IPS-20b (cell line): ENCODE measurements around the gene PLCB4.

Experiments used
- H3K27ac ChIP-seq: one replicate; pipeline ENCODE4 v1.5.1; 2013; ENCODE audit warnings: low read length
- H3K27me3 ChIP-seq: 2 replicates; pipeline ENCODE4 v1.6.1; 2013; ENCODE audit warnings: mild to moderate bottlenecking, low read length, inconsistent platforms; ENCODE audit not compliant: insufficient read depth
- H3K36me3 ChIP-seq: 2 replicates; pipeline ENCODE4 v1.6.1; 2013; ENCODE audit warnings: low read depth, mild to moderate bottlenecking, inconsistent platforms, low read length, moderate library complexity; ENCODE audit not compliant: insufficient read depth
- H3K4me1 ChIP-seq: 2 replicates; pipeline ENCODE4 v1.6.1; 2013; ENCODE audit warnings: mild to moderate bottlenecking, control low read depth, inconsistent platforms, low read length, moderate library complexity; ENCODE audit not compliant: insufficient read depth
- H3K4me3 ChIP-seq: 2 replicates; pipeline ENCODE4 v1.5.1; 2013; ENCODE audit warnings: mild to moderate bottlenecking, low read length, inconsistent platforms
- H3K9ac ChIP-seq: 2 replicates; pipeline ENCODE4 v1.6.1; 2013; ENCODE audit warnings: low read depth, mild to moderate bottlenecking, inconsistent platforms, low read length, moderate library complexity
- H3K9me3 ChIP-seq: 2 replicates; pipeline ENCODE4 v1.6.1; 2013; ENCODE audit warnings: mild to moderate bottlenecking, low read depth, low read length, inconsistent platforms; ENCODE audit not compliant: insufficient read depth

Gene PLCB4

GRCh38 chr20:9233804-9234203 is 164.9 kb downstream of the PLCB4 start:
- H3K4me3 ChIP-seq, result no peak overlapping the region
- no peaks in the 10 kb centered on the region for H3K4me1 ChIP-seq
- no peak overlapping the region for H3K27ac ChIP-seq
- peaks cover 9% of the 10 kb centered on the region for H3K9me3 ChIP-seq
- no peaks in the 10 kb centered on the region for H3K36me3 ChIP-seq
- H3K9ac ChIP-seq, result no peak overlapping the region
- H3K27me3 ChIP-seq, result no peaks in the 10 kb centered on the region

GRCh38 chr20:9235518-9235917 is 166.6 kb downstream of the PLCB4 start:
- Histone ChIP-seq H3K27me3 (no peaks in the 10 kb centered on the region), H3K36me3 (no peaks in the 10 kb centered on the region), H3K9me3 (peaks cover 9% of the 10 kb centered on the region), H3K27ac (no peak overlapping the region), H3K9ac (no peak overlapping the region), H3K4me1 (no peaks in the 10 kb centered on the region), H3K4me3 (no peak overlapping the region)

GRCh38 chr20:9236458-9236857 is 167.6 kb downstream of the PLCB4 start:
- no peak overlapping the region for H3K27ac ChIP-seq
- H3K9me3 ChIP-seq, result peaks cover 9% of the 10 kb centered on the region
- 0 out of 2 replicates have a peak, but pooled peaks cover 3% of the 10 kb centered on the region for H3K4me1 ChIP-seq
- H3K27me3 ChIP-seq, result no peaks in the 10 kb centered on the region
- H3K4me3 ChIP-seq, result no peak overlapping the region
- no peaks in the 10 kb centered on the region for H3K36me3 ChIP-seq
- no peak overlapping the region for H3K9ac ChIP-seq

GRCh38 chr20:9241232-9241692 is 172.4 kb downstream of the PLCB4 start:
- H3K4me3 ChIP-seq, result no peak overlapping the region
- H3K9ac ChIP-seq, result no peak overlapping the region
- no peak overlapping the region for H3K27ac ChIP-seq
- no peaks in the 10 kb centered on the region for H3K36me3 ChIP-seq
- H3K4me1 ChIP-seq, result 0 out of 2 replicates have a peak, but pooled peaks cover 3% of the 10 kb centered on the region
- no peaks in the 10 kb centered on the region for H3K27me3 ChIP-seq
- H3K9me3 ChIP-seq, result 0 out of 2 replicates have a peak, but pooled peaks cover 1% of the 10 kb centered on the region

- Histone ChIP-seq H3K36me3 (no peaks in the 10 kb centered on the region), H3K27me3 (no peaks in the 10 kb centered on the region), H3K27ac (no peak overlapping the region), H3K9ac (no peak overlapping the region), H3K4me3 (no peak overlapping the region), H3K4me1 (0 out of 2 replicates have a peak, but pooled peaks cover 3% of the 10 kb centered on the region), H3K9me3 (no peaks in the 10 kb centered on the region)
Measured at GRCh38 chr20:9241721-9242427, 173.0 kb downstream of the PLCB4 start.

GRCh38 chr20:9243986-9244385 is 175.1 kb downstream of the PLCB4 start:
- Histone ChIP-seq H3K9ac (no peak overlapping the region), H3K27me3 (no peaks in the 10 kb centered on the region), H3K27ac (no peak overlapping the region), H3K36me3 (no peaks in the 10 kb centered on the region), H3K4me3 (no peak overlapping the region), H3K4me1 (0 out of 2 replicates have a peak, but pooled peaks cover 3% of the 10 kb centered on the region), H3K9me3 (no peaks in the 10 kb centered on the region)

- Histone ChIP-seq H3K27ac (no peak overlapping the region), H3K4me3 (no peak overlapping the region), H3K27me3 (no peaks in the 10 kb centered on the region), H3K9ac (no peak overlapping the region), H3K4me1 (0 out of 2 replicates have a peak, but pooled peaks cover 3% of the 10 kb centered on the region), H3K36me3 (no peaks in the 10 kb centered on the region), H3K9me3 (no peaks in the 10 kb centered on the region)
Measured at GRCh38 chr20:9244811-9245210, 175.9 kb downstream of the PLCB4 start.

- Histone ChIP-seq H3K4me3 (no peak overlapping the region), H3K27me3 (no peaks in the 10 kb centered on the region), H3K36me3 (no peaks in the 10 kb centered on the region), H3K27ac (no peak overlapping the region), H3K4me1 (no peaks in the 10 kb centered on the region), H3K9ac (no peak overlapping the region), H3K9me3 (no peaks in the 10 kb centered on the region)
Measured at GRCh38 chr20:9246731-9247130, 177.8 kb downstream of the PLCB4 start.

- Histone ChIP-seq H3K36me3 (no peaks in the 10 kb centered on the region), H3K9ac (no peak overlapping the region), H3K4me1 (no peaks in the 10 kb centered on the region), H3K27me3 (no peaks in the 10 kb centered on the region), H3K9me3 (no peaks in the 10 kb centered on the region), H3K27ac (no peak overlapping the region), H3K4me3 (no peak overlapping the region)
Measured at GRCh38 chr20:9250511-9250910, 181.6 kb downstream of the PLCB4 start.

- no peaks in the 10 kb centered on the region for H3K4me1 ChIP-seq
- no peak overlapping the region for H3K4me3 ChIP-seq
- no peak overlapping the region for H3K27ac ChIP-seq
- H3K9me3 ChIP-seq, result no peaks in the 10 kb centered on the region
- H3K9ac ChIP-seq, result no peak overlapping the region
- H3K27me3 ChIP-seq, result no peaks in the 10 kb centered on the region
- no peaks in the 10 kb centered on the region for H3K36me3 ChIP-seq
Measured at GRCh38 chr20:9253006-9253539, 184.2 kb downstream of the PLCB4 start.

GRCh38 chr20:9255171-9255570 is 186.3 kb downstream of the PLCB4 start:
- H3K27me3 ChIP-seq, result no peaks in the 10 kb centered on the region
- no peak overlapping the region for H3K4me3 ChIP-seq
- no peak overlapping the region for H3K9ac ChIP-seq
- H3K4me1 ChIP-seq, result no peaks in the 10 kb centered on the region
- no peak overlapping the region for H3K27ac ChIP-seq
- H3K9me3 ChIP-seq, result no peaks in the 10 kb centered on the region
- no peaks in the 10 kb centered on the region for H3K36me3 ChIP-seq

GRCh38 chr20:9256393-9256792 is 187.5 kb downstream of the PLCB4 start:
- H3K27me3 ChIP-seq, result no peaks in the 10 kb centered on the region
- H3K27ac ChIP-seq, result no peak overlapping the region
- H3K9me3 ChIP-seq, result no peaks in the 10 kb centered on the region
- H3K4me3 ChIP-seq, result no peak overlapping the region
- no peak overlapping the region for H3K9ac ChIP-seq
- H3K4me1 ChIP-seq, result no peaks in the 10 kb centered on the region
- no peaks in the 10 kb centered on the region for H3K36me3 ChIP-seq
